IMR-90 (cell line): ENCODE data around the gene GALNT16.

Experiments used
- BHLHE40 ChIP-seq: fragments of 150-350 bp; IDR thresholded peaks from 2 replicates; pipeline ENCODE4 v1.6.1; 2016; ENCODE audit warnings: mild to moderate bottlenecking, low read depth, low read length
- CEBPB ChIP-seq: IDR thresholded peaks from 2 replicates; pipeline ENCODE4 v1.6.1; 2012; ENCODE audit warnings: low read depth, low read length, improper control_type of control experiment
- POLR2A ChIP-seq: IDR thresholded peaks from 2 replicates; pipeline ENCODE4 v1.6.1; 2012; ENCODE audit warnings: mild to moderate bottlenecking, low read depth, low read length
- RAD21 ChIP-seq: IDR thresholded peaks from 2 replicates; pipeline ENCODE4 v1.6.1; 2012; ENCODE audit warnings: low read length, improper control_type of control experiment
- RFX5 ChIP-seq: IDR thresholded peaks from 2 replicates; pipeline ENCODE4 v1.8.0; 2012; ENCODE audit warnings: low read depth, mild to moderate bottlenecking, low read length, moderate library complexity
- SMC3 ChIP-seq: fragments of 150-350 bp; IDR thresholded peaks from 2 replicates; pipeline ENCODE4 v1.6.1; 2016; ENCODE audit warnings: low read depth, mild to moderate bottlenecking, antibody characterized with exemption, low read length, moderate library complexity
- TF ChIP-seq, protein P1 (sequence below): conservative IDR thresholded peaks from 2 replicates; pipeline ENCODE4 v1.5.1; 2012; ENCODE audit warnings: mild to moderate bottlenecking, low read depth, low read length, improper control_type of control experiment
- TF ChIP-seq, protein P2 (sequence below): fragments of 150-350 bp; IDR thresholded peaks from 2 replicates; pipeline ENCODE4 v1.6.1; 2017; ENCODE audit warnings: mild to moderate bottlenecking, antibody characterized with exemption, low read length, low read depth

DNA sequence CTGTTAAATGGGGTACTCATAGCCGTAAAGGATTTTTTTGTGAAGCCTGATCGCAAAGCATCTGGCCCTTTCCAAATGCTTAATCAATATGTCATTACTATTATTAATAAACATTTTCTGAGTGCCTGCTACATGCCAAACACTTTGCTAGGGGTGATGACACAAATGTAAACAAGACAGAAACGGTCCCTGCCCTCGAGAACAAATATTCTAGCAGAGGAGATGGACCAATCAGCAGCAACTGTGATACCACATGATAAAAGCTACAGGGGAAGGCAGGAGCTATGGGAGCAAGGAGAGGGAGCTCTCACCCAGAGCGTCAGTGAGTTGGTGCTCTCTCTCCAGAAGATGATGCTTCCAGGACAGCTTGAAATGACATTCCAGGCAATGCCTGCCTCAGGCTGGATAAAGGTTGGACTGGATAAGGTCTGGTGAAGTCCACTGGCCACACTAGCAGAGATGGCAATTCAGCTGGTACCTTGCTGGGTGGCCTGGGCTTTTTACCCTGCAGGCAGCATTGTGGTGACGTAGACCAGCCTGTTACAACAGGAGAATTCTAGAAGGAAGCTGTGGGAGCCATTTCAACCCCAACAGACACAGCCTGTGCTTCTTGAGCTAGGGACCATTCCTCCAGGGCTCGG is 97.1 kb downstream of the GALNT16 start:
- TF ChIP-seq, protein P1, sequence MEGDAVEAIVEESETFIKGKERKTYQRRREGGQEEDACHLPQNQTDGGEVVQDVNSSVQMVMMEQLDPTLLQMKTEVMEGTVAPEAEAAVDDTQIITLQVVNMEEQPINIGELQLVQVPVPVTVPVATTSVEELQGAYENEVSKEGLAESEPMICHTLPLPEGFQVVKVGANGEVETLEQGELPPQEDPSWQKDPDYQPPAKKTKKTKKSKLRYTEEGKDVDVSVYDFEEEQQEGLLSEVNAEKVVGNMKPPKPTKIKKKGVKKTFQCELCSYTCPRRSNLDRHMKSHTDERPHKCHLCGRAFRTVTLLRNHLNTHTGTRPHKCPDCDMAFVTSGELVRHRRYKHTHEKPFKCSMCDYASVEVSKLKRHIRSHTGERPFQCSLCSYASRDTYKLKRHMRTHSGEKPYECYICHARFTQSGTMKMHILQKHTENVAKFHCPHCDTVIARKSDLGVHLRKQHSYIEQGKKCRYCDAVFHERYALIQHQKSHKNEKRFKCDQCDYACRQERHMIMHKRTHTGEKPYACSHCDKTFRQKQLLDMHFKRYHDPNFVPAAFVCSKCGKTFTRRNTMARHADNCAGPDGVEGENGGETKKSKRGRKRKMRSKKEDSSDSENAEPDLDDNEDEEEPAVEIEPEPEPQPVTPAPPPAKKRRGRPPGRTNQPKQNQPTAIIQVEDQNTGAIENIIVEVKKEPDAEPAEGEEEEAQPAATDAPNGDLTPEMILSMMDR = no peak
- no peak for TF ChIP-seq RAD21
- TF ChIP-seq, protein P2, sequence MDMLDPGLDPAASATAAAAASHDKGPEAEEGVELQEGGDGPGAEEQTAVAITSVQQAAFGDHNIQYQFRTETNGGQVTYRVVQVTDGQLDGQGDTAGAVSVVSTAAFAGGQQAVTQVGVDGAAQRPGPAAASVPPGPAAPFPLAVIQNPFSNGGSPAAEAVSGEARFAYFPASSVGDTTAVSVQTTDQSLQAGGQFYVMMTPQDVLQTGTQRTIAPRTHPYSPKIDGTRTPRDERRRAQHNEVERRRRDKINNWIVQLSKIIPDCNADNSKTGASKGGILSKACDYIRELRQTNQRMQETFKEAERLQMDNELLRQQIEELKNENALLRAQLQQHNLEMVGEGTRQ = no peak
- no peak for TF ChIP-seq POLR2A
- no peak for TF ChIP-seq SMC3
- no peak for TF ChIP-seq BHLHE40
- TF ChIP-seq RFX5 = no peak
- no peak for TF ChIP-seq CEBPB
